ENCODE results near the gene KIAA1958. TPM values are rescaled to one million over a fixed set of nuclear protein-coding genes. Genes with fewer than 3 reads are reported as not detected.

Gene KIAA1958
- total RNA-seq, 1 experiment from 2014 or later, result 5.8 TPM

DNA sequence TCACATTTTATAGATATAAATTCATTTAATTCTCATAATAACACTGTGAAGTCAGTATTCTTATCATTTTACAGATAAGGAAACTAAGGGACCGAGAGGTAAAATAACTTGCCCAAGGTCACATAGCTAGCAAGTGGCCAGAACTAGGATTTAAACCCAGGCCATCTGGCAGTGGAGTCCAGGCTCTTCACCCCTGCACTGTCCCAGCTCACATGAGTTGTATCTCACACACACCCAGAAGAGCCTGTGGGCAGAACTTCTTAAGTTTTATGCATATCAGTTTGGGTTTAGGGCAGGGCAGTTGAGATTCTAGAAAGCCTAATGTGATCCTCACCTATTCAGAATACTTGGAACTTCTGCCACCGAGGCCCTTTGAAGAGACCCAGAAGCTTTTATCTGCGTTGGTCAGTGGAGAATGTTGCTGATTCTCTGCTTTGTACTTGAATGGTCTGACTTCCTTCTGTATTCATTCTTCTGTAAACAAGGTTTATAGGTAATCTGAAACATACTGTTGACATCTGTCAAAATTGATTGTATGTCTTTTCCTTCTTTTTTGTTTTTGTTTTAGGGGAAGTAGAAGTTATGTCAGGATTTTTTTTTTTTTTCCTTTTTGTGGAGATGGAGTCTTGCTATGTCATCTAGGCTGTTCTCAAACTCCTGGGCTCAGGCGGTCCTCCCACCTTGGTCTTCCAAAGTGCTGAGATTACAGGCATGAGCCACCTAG is 75.8 kb downstream of the KIAA1958 start:
- ChIA-PET POLR2A (interaction anchor here (1.0 kb wide), 1 partner anchor 14 kb away, joined by 3 read pairs; no protein-coding TSS in a partner anchor), CTCF (no interaction called here)
- H3K27ac Mint-ChIP-seq (ENCODE audit: low read depth, unreplicated experiment), result no peak overlapping the region
- BruUV-seq (replicated peaks), result no TSS peak
- no peaks in the 10 kb centered on the region for H3K27me3 Mint-ChIP-seq (ENCODE audit: insufficient read depth, unreplicated experiment)
- TF ChIP-seq, protein P1, sequence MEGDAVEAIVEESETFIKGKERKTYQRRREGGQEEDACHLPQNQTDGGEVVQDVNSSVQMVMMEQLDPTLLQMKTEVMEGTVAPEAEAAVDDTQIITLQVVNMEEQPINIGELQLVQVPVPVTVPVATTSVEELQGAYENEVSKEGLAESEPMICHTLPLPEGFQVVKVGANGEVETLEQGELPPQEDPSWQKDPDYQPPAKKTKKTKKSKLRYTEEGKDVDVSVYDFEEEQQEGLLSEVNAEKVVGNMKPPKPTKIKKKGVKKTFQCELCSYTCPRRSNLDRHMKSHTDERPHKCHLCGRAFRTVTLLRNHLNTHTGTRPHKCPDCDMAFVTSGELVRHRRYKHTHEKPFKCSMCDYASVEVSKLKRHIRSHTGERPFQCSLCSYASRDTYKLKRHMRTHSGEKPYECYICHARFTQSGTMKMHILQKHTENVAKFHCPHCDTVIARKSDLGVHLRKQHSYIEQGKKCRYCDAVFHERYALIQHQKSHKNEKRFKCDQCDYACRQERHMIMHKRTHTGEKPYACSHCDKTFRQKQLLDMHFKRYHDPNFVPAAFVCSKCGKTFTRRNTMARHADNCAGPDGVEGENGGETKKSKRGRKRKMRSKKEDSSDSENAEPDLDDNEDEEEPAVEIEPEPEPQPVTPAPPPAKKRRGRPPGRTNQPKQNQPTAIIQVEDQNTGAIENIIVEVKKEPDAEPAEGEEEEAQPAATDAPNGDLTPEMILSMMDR (IDR thresholded peaks at IDR 0.05; ENCODE audit: unreplicated experiment), result no peak
- H3K4me3 Mint-ChIP-seq (ENCODE audit: unreplicated experiment), result no peak overlapping the region
- peaks cover 4% of the 10 kb centered on the region for H3K36me3 Mint-ChIP-seq (ENCODE audit: insufficient read depth, unreplicated experiment)
- H3K9me3 Mint-ChIP-seq (ENCODE audit: unreplicated experiment), result no peaks in the 10 kb centered on the region
- intact Hi-C loops (cut with micrococcal nuclease), result no loop called here
- no peak for DNase-seq (ENCODE audit: unreplicated experiment)
- H3K4me1 Mint-ChIP-seq (ENCODE audit: insufficient read depth, unreplicated experiment), result peaks cover 6% of the 10 kb centered on the region

DNA sequence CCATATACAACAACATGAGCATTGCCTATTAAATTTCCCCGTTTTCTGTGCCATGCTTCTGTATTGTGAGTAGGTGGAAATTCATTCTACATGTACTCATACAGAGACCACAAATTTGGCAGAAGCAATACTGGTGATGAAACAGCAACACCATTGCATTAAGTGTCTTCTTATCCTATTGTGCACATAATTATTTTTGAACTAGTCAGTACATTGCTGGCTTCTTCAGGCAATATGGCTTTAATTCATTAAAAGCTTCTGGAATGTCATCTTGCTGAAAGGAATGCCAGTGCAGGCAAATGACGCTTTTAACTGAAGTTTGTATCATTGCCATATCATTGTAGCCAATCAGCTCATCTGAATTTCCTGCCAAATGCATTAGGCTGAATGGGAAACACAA is 82.6 kb downstream of the KIAA1958 start:
- DNase-seq (ENCODE audit: unreplicated experiment), result peak; percentile 81
- H3K36me3 Mint-ChIP-seq (ENCODE audit: insufficient read depth, unreplicated experiment), result no peaks in the 10 kb centered on the region
- BruUV-seq (replicated peaks), result no TSS peak
- TF ChIP-seq, protein P1 (IDR thresholded peaks at IDR 0.05; ENCODE audit: unreplicated experiment), result no peak
- ChIA-PET CTCF (no interaction called here), POLR2A (interaction anchor here (0.8 to 3.7 kb wide), 4 partner anchors 10 to 190 kb away, joined by 3 to 20 read pairs (median 4); partner anchors contain the start of genes HSDL2 and KIAA1958)
- intact Hi-C loops (cut with micrococcal nuclease), result no loop called here
- H3K4me3 Mint-ChIP-seq (ENCODE audit: unreplicated experiment), result no peak overlapping the region
- H3K9me3 Mint-ChIP-seq (ENCODE audit: unreplicated experiment), result no peaks in the 10 kb centered on the region
- H3K27me3 Mint-ChIP-seq (ENCODE audit: insufficient read depth, unreplicated experiment), result no peaks in the 10 kb centered on the region
- peaks cover 17% of the 10 kb centered on the region for H3K4me1 Mint-ChIP-seq (ENCODE audit: insufficient read depth, unreplicated experiment)
- no peak overlapping the region for H3K27ac Mint-ChIP-seq (ENCODE audit: low read depth, unreplicated experiment)

DNA sequence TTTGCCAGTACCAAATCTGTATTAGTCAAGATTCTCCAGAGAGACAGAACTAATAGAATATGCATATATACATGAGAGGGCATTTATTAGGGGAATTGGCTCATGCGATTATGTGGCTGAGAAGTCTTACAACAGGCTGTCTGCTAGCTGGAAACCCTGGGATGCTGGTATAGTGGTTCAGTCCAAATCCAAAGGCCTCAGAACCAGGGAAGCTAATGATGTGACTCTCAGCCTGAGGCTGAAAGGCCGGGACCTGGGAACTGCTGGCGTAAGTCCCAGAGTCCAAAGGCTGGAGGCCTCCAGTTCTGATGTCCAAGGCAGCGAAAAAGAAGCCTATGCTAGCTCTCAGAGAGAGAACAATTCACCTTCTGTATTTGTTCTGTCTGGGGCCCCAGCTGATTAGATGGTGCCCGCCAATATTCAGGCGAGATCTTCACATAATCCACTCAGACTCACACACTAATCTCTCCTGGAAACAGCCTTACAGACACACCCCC is 84.1 kb downstream of the KIAA1958 start:
- ChIA-PET POLR2A (interaction anchor here (0.6 to 3.7 kb wide), 6 partner anchors 10 to 477 kb away, joined by 3 to 20 read pairs (median 6); partner anchors contain the start of gene KIAA1958), CTCF (interaction anchor here (0.6 to 0.9 kb wide), 3 partner anchors 11 to 1146 kb away, joined by 3 read pairs; no protein-coding TSS in a partner anchor)
- DNase-seq (ENCODE audit: unreplicated experiment), result no peak
- no peaks in the 10 kb centered on the region for H3K27me3 Mint-ChIP-seq (ENCODE audit: insufficient read depth, unreplicated experiment)
- TF ChIP-seq, protein P1 (IDR thresholded peaks at IDR 0.05; ENCODE audit: unreplicated experiment), result no peak
- intact Hi-C loops (cut with micrococcal nuclease), result no loop called here
- no peak overlapping the region for H3K4me3 Mint-ChIP-seq (ENCODE audit: unreplicated experiment)
- H3K9me3 Mint-ChIP-seq (ENCODE audit: unreplicated experiment), result no peaks in the 10 kb centered on the region
- no peaks in the 10 kb centered on the region for H3K36me3 Mint-ChIP-seq (ENCODE audit: insufficient read depth, unreplicated experiment)
- no TSS peak for BruUV-seq (replicated peaks)
- peaks cover 17% of the 10 kb centered on the region for H3K4me1 Mint-ChIP-seq (ENCODE audit: insufficient read depth, unreplicated experiment)
- H3K27ac Mint-ChIP-seq (ENCODE audit: low read depth, unreplicated experiment), result no peak overlapping the region

DNA sequence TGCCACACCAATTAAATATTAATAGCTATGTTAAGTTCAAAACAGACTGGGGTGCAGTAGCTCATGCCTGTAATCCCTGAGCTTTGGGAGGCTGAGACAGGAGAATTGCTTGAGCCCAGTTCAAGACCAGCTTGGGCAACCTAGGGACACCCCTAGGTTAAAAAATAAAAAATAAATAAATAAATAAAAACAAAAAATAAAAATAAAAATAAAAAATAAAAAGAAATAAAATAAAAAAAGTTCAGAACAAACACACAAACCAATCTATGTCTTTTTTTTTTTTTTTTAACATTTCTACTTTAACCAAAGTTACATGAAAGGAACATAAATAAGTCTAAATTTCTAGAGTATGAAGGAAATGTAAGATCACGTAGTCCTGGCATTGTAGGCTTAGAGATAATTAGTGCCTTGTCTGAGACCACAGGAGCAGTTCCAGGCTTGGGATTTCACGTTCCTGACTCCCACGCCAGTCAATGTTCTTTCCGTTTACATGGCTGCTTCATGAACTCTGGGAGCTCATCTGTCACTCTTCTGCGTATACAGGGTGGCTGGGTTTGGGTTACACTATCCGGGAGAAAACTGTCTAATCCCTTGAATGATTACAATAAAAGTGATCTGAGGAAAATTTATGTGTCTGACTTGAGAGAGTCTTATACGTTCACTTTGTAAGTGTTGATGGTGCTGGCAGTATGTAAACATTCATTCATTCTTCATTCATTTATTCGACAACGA is 85.2 kb downstream of the KIAA1958 start:
- Mint-ChIP-seq H3K4me1 (ENCODE audit: insufficient read depth, unreplicated experiment) (peaks cover 17% of the 10 kb centered on the region), H3K27ac (ENCODE audit: low read depth, unreplicated experiment) (no peak overlapping the region), H3K4me3 (ENCODE audit: unreplicated experiment) (no peak overlapping the region), H3K36me3 (ENCODE audit: insufficient read depth, unreplicated experiment) (no peaks in the 10 kb centered on the region), H3K9me3 (ENCODE audit: unreplicated experiment) (no peaks in the 10 kb centered on the region), H3K27me3 (ENCODE audit: insufficient read depth, unreplicated experiment) (no peaks in the 10 kb centered on the region)
- intact Hi-C loops (cut with micrococcal nuclease), result no loop called here
- TF ChIP-seq, protein P1 (IDR thresholded peaks at IDR 0.05; ENCODE audit: unreplicated experiment), result no peak
- CTCF ChIA-PET, result no interaction called here
- no peak for DNase-seq (ENCODE audit: unreplicated experiment)
- no TSS peak for BruUV-seq (replicated peaks)
- POLR2A ChIA-PET, result interaction anchor here (2.2 kb wide), 1 partner anchor 9 kb away, joined by 7 read pairs; no protein-coding TSS in a partner anchor

All from MCF 10A (cell line).